NCI-H345 (cell line): ENCODE data around the gene IGFLR1.

Experiments used
- DNase-seq: peaks from one replicate; lab custom pipeline; 2025; lab: John Stamatoyannopoulos, UW

Gene IGFLR1

DNA sequence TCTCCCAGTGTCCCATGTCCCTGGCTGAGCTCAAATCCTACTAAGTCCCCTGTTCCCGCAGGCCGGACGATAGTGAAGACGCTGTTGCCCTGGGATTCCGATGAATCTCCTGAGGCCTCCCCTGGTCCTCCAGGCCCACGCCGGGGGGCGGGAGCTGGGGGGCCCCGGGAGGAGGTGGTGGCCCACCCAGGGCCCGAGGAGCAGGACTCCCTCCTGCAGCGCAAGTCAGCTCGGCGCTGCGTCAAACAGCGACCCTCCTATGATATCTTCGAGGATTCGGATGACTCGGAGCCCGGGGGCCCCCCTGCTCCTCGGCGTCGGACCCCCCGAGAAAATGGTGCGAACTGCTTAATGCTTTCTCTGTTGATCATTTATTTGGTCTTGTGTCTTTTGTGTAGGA lies 18.6 kb downstream of the IGFLR1 start:
- no peak for DNase-seq

DNA sequence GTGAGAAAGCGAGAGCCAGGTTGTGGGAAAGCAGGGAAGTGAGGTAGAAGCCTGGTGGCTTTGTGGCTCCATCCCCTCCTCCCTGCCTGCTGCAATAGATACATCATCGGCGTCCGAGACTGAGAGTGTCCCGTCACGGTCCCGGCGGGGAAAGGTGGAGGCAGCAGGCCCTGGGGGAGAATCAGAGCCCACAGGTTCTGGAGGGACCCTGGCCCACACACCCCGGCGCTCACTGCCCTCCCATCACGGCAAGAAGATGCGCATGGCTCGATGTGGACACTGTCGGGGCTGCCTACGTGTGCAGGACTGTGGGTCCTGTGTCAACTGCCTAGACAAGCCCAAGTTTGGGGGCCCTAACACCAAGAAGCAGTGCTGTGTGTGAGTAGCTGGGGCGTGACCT lies 19.4 kb downstream of the IGFLR1 start:
- no peak for DNase-seq

GRCh38 chr19:35722461-35722860 lies 19.8 kb downstream of the IGFLR1 start:
- no peak for DNase-seq

DNA sequence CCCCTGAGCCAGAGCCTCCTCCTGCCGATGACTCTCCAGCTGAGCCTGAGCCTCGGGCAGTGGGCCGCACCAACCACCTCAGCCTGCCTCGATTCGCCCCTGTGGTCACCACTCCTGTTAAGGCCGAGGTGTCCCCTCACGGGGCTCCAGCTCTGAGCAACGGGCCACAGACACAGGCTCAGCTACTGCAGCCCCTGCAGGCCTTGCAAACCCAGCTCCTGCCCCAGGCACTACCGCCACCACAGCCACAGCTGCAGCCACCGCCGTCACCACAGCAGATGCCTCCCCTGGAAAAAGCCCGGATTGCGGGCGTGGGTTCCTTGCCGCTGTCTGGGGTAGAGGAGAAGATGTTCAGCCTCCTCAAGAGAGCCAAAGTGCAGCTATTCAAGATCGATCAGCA lies 20.9 kb downstream of the IGFLR1 start:
- DNase-seq: no peak

DNA sequence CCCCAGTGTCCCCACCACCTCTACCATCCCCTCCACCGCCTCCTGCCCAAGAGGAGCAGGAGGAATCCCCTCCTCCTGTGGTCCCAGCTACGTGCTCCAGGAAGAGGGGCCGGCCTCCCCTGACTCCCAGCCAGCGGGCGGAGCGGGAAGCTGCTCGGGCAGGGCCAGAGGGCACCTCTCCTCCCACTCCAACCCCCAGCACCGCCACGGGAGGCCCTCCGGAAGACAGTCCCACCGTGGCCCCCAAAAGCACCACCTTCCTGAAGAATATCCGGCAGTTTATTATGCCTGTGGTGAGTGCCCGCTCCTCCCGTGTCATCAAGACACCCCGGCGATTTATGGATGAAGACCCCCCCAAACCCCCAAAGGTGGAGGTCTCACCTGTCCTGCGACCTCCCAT lies 21.6 kb downstream of the IGFLR1 start:
- DNase-seq: no peak

DNA sequence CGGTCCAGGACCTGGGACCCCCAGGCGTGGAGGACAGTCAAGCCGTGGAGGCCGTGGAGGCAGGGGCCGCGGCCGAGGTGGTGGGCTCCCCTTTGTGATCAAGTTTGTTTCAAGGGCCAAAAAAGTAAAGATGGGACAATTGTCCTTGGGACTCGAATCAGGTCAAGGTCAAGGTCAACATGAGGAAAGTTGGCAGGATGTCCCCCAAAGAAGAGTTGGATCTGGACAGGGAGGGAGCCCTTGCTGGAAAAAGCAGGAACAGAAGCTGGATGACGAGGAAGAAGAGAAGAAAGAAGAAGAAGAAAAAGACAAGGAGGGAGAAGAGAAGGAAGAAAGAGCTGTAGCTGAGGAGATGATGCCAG lies 22.1 kb downstream of the IGFLR1 start:
- no peak for DNase-seq

DNA sequence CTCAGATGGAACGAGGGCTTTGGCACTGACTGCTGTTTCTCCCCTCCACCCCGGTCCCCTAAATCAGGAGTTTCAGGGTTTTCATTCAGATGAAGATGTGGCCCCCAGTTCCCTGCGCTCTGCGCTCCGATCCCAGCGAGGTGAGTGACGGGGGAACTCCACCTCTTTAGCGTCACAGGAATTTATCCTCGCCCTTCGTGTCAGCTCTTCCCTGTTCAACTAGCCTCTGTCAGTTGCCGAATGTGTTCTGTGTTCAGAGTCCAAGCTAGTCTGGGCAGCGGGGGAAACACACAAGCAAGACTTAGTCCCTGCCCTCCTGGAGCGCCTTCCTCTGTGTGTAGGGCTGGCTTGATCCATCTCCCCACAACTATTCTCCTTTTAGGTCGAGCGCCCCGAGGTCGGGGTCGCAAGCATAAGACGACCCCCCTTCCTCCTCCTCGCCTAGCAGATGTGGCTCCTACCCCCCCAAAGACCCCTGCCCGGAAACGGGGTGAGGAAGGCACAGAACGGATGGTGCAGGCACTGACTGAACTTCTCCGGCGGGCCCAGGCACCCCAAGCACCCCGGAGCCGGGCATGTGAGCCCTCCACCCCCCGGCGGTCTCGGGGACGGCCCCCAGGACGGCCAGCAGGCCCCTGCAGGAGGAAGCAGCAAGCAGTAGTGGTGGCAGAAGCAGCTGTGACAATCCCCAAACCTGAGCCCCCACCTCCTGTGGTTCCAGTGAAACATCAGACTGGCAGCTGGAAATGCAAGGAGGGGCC lies 22.7 kb downstream of the IGFLR1 start:
- DNase-seq: no peak

DNA sequence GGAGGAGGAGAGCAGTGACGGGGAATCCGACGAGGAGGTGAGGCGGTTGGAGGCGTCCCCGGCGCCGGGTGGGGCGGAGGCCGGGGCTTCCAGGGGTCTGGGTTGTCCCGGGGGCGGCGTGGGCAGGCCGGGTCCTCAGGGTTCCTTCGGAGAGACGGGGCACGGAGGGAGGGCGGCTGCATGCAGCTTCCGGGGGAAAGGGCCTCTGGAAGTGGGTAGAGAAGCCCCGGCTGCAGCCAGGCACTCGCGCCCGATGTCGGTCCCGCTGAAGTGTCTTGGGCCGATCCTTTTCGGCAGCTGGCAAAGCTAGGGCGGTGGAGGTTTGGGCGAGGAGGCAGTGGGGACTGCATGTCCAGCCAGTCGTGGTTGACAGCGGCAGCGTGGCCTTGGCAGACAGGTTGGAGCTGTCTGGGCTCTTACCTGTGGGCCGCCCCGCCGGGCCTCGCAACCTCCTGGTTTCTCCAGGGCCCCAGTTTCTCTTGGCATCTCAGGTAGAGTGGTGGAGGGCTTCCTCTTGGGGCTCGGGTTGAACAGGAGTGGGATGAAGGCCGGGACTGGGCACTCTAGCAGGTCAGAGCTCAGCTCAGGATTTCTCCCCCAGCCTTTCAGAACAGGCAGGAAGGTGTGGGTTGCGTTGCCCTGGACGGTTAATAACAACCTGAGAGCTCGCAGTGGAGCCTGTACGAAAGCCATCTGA lies 23.8 kb downstream of the IGFLR1 start:
- peak; percentile 49 for DNase-seq

GRCh38 chr19:35717665-35718344 lies 24.4 kb downstream of the IGFLR1 start, which contains the start of gene KMT2B:
Gene KMT2B, plus strand, starts transcription at chr19:35718003. Its CDS starts 16 bp downstream, at chr19:35718019.
- peak; percentile 100 for DNase-seq

- DNase-seq: peak; percentile 94
Observed at GRCh38 chr19:35716801-35717664, 25.2 kb downstream of the IGFLR1 start.

GRCh38 chr19:35715981-35716800 lies 26.1 kb downstream of the IGFLR1 start:
- peak; percentile 74 for DNase-seq

- no peak for DNase-seq
Observed at GRCh38 chr19:35715355-35715809, 26.9 kb downstream of the IGFLR1 start.

DNA sequence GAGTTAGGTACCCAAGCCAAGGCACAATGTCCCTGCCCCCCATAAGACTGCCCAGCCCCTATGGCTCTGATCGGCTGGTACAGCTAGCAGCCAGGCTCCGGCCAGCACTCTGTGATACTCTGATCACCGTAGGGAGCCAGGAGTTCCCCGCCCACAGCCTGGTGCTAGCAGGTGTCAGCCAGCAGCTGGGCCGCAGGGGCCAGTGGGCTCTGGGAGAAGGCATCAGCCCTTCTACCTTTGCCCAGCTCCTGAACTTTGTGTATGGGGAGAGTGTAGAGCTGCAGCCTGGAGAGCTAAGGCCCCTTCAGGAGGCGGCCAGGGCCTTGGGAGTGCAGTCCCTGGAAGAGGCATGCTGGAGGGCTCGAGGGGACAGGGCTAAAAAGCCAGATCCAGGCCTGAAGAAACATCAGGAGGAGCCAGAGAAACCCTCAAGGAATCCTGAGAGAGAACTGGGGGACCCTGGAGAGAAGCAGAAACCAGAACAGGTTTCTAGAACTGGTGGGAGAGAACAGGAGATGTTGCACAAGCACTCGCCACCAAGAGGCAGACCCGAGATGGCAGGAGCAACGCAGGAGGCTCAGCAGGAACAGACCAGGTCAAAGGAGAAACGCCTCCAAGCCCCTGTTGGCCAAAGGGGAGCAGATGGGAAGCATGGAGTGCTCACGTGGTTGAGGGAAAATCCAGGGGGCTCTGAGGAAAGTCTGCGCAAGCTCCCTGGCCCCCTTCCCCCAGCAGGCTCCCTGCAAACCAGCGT lies 27.5 kb downstream of the IGFLR1 start:
- DNase-seq: peak; percentile 49

GRCh38 chr19:35713904-35714495 lies 28.3 kb downstream of the IGFLR1 start:
- DNase-seq: no peak

- no peak for DNase-seq
Observed at GRCh38 chr19:35713506-35713850, 28.8 kb downstream of the IGFLR1 start.

DNA sequence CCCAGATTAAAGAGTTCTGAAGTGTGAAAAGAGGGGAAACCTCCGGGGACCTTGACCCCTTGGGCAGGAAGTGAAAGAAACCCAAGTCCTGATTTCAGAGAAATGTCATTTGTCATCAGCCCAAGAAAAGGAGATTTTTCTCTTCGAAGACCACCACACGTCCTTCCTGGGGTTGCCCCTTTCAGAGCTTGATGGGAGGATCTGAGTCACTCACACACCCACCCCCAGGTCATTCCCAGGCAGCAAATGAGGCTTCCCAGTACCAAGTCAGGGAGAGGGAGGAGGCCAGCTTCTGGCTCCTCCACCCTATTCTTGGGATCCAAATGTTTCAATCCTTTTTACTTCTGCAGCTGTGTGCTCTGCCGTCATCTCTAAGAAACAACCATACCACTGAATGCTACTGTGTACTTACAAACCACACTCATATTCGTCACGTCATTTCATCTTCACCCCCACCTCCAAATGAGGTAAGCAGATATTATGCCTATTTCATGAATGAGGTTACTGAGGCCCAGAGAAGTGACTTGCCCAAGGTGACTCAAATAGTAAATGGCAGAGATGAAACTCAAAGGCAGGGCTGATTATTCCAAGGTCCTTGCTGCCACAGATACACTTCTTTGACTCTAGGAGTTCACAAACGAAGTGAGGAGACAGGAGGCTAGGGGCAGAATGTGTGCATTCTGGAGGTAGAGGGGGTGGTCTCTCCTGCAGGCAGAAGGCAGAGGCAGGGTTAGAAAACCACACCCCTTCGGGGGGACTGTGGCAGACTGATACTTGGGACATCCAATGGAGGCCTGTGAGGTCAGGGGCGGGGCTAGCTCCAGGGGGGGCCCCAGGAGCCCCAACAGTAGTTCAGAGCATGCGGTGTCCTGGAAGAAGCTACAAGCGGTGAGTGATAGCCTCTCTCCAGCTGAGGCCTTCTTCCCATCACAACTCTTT lies 29.4 kb downstream of the IGFLR1 start:
- no peak for DNase-seq

DNA sequence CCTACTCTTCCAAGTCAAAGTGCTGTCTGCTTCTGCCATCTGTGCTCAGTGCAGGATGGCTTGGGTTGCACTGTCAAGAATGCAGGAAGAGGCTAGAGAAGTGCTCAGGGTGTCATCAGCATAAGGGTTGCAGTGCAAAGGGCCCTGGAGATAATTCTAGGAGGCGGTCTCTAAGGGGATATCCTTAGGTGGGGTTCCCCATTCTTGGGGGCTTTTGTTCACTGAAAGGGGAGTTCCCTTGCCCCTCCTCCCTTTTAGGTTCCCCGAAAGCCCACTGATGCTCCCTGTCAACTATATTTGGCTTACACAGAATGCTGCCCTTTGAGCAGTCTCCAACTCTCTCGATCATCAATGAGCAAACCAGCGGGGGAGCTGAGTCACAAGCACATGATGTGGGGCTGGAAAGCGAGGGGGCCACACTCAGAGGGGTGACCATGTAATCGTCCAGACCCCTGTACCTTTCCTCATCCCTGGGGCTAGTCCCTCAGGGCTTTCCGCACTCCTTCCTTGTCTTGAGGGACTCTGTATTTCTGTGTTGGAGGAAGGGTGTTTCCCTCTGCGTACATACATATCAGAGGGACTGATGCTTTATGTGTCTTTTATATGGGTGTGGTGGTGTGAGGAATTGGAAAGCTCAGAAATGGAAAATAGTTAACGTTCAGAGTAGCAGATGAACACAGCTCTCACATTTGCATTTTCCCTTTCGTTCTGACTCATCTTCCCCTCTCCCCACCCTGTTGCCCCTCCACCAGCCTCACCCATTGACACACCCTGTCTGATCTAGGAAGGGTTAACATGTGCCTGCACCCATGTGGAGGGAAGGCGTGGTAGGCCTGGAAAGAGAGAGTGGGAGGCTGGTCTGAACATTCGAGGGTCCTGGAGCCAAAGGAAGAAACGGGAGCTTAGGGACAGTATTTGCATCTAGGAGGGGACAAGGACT lies 31.2 kb downstream of the IGFLR1 start:
- DNase-seq: no peak

DNA sequence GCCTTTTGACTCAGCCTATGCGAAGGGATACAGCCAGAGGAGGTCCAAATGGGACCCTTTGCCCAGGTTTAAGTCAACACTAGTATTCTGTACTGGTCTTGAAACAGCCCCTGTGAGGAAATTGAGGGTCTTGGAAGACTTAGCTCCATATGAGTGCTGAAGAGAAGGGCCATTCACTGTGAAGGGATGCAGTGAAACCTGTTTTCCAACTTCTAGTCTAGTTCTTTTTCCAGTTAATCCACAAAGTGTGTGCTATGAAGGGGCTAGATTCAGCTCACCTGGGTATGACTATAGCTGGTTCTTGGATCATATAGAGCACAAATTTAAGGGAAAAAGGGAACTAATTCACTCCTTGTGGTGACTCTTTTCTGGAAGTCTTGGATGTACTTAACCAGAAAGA lies 33.9 kb downstream of the IGFLR1 start:
- no peak for DNase-seq
